ENCODE data around the gene TMEM126A.

- TF ChIP-seq CTCF (IDR thresholded peaks at IDR 0.05) (no peak), POLR2A (IDR thresholded peaks at IDR 0.05) (no peak)
Measured at GRCh38 chr11:85627332-85627997, 20.3 kb upstream of the TMEM126A start, which contains the start of gene DLG2.

Measured in uterus (tissue), 2 donors.